GM23248 (cell line): ENCODE measurements around the gene NYAP1. TPM values are rescaled to one million over a fixed set of nuclear protein-coding genes. Genes with fewer than 3 reads are reported as not detected.
"Not testable (repeated sequence)": the region's sequence is repeated elsewhere in the genome, so short reads cannot be mapped to it uniquely, and the experiment has no call there.

Experiments used
- DNase-seq: peaks from one replicate; pipeline ENCODE4 v3.0.0-alpha.2; 2015
- H2AFZ ChIP-seq: fragments of 200-600 bp; sonication (generic); 2 replicates; pipeline ENCODE4 v1.6.1; 2016; ENCODE audit warnings: antibody characterized with exemption
- H3F3A ChIP-seq: fragments of 200-600 bp; sonication (generic); 2 replicates; pipeline ENCODE4 v1.6.1; 2016; ENCODE audit warnings: mild to moderate bottlenecking, antibody characterized with exemption, mixed run types; ENCODE audit not compliant: insufficient read depth
- H3K27ac ChIP-seq: fragments of 200-600 bp; sonication (generic); 2 replicates; pipeline ENCODE4 v1.5.1; 2016; ENCODE audit warnings: mild to moderate bottlenecking
- H3K27me3 ChIP-seq: fragments of 200-600 bp; sonication (generic); replicated peaks from 2 replicates; pipeline ENCODE4 v1.6.1; 2016; ENCODE audit warnings: mild to moderate bottlenecking; ENCODE audit not compliant: insufficient read depth
- H3K36me3 ChIP-seq: fragments of 200-600 bp; sonication (generic); 2 replicates; pipeline ENCODE4 v1.6.1; 2016; ENCODE audit warnings: low read depth, mild to moderate bottlenecking
- H3K4me1 ChIP-seq: fragments of 200-600 bp; sonication (generic); 2 replicates; pipeline ENCODE4 v1.6.1; 2016; ENCODE audit warnings: mild to moderate bottlenecking; ENCODE audit not compliant: insufficient read depth
- H3K4me2 ChIP-seq: fragments of 200-600 bp; sonication (generic); one replicate; pipeline ENCODE4 v1.6.1; 2016; ENCODE audit warnings: mild to moderate bottlenecking; ENCODE audit not compliant: unreplicated experiment
- H3K4me3 ChIP-seq: fragments of 200-600 bp; sonication (generic); 2 replicates; pipeline ENCODE4 v1.5.1; 2016; ENCODE audit warnings: mild to moderate bottlenecking
- H3K79me2 ChIP-seq: fragments of 200-600 bp; sonication (generic); 2 replicates; pipeline ENCODE4 v1.6.1; 2016; ENCODE audit warnings: mild to moderate bottlenecking; ENCODE audit not compliant: insufficient read depth
- H3K9ac ChIP-seq: fragments of 200-600 bp; sonication (generic); 2 replicates; pipeline ENCODE4 v1.6.1; 2016; ENCODE audit warnings: mild to moderate bottlenecking
- H3K9me2 ChIP-seq: fragments of 200-600 bp; sonication (generic); 2 replicates; pipeline ENCODE4 v1.6.1; 2016; ENCODE audit warnings: mixed run types, mild to moderate bottlenecking, moderate library complexity; ENCODE audit not compliant: insufficient read depth
- H3K9me3 ChIP-seq: fragments of 200-600 bp; sonication (generic); one replicate; pipeline ENCODE4 v1.6.1; 2017; ENCODE audit warnings: low read depth
- H4K20me1 ChIP-seq: fragments of 200-600 bp; sonication (generic); 2 replicates; pipeline ENCODE4 v1.6.0; 2016; ENCODE audit not compliant: insufficient read depth
- EZH2 ChIP-seq: fragments of 200-600 bp; sonication (generic); IDR thresholded peaks from 2 replicates; pipeline ENCODE4 v1.6.1; 2018; ENCODE audit warnings: antibody characterized with exemption, mild to moderate bottlenecking; ENCODE audit not compliant: insufficient read depth, poor library complexity, severe bottlenecking
- EZH2phosphoT487 ChIP-seq: fragments of 200-600 bp; sonication (generic); IDR thresholded peaks from 2 replicates; pipeline ENCODE4 v1.6.1; 2018; ENCODE audit warnings: antibody characterized with exemption, moderate library complexity, mild to moderate bottlenecking, low read depth; ENCODE audit not compliant: insufficient read depth
- WGBS, 2 experiments: methylation state at CpG; one replicate each; pipeline ENCODE4 v1.1.6; 2015 to 2017; ENCODE audit warnings: low lambda C conversion rate in 2 of 2, low coverage in 1 of 2; ENCODE audit errors: missing lambda C conversion rate in 2 of 2; 5-methylcytosine and 5-hydroxymethylcytosine counted together
- in situ Hi-C: fragments of 300-500 bp; cut with MboI; formaldehyde crosslinking; loops from 2 replicates; pipeline ENCODE4 v1.15.0; 2020
- polyA plus RNA-seq: library from polyadenylated mRNA; unstranded; fragments of >200 nt; fragmentation: Nextera tagmentation; extraction: Ambion mirVana; gene quantifications from 2 replicates; pipeline ENCODE4 v1.2.1, GENCODE V29; 2016
- total RNA-seq: library from RNA; depleted of rRNA; stranded (reverse); fragments of >200 nt; shearing (Covaris generic); gene quantifications from 2 replicates; pipeline ENCODE4 v1.2.3, GENCODE V29; 2014

NYAP1 gene
- total and polyA plus RNA-seq, 2 experiments from 2014 or later = not detected

DNA sequence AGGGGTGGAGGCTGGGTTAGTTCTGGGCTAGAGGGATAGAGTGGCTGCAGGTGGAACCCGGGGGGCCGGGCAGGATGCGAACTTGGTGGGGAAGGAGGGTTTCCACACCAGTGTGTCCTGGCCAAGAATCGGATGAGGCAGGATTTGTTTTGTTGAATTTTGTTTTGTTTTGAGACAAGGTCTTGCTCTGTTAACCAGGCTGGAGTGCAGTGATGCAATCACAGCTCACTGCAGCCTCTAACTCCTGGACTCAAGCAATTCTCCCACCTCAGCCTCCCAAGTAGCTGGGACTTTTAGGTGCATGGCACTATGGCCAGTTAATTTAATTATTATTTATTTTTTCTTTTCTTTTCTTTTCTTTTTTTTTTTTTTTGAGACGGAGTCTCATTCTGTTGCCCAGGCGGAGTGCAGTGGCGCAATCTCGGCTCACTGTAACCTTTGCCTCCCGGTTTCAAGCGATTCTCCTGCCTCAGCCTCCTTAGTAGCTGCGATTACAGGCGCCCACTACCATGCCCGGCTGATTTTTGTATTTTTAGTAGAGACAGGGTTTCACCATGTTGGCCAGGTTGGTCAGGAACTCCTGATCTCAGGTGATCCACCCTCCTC is 34.4 kb upstream of the NYAP1 start:
- H4K20me1 ChIP-seq = no peaks in the 10 kb centered on the region
- no peak for TF ChIP-seq EZH2phosphoT487
- no peak for TF ChIP-seq EZH2
- no peaks in the 10 kb centered on the region for H3K79me2 ChIP-seq
- in situ Hi-C loops = no loop called here
- no peak overlapping the region for H3K4me2 ChIP-seq
- H3K27me3 ChIP-seq = no peaks in the 10 kb centered on the region
- WGBS, 2 experiments = 80 to 85% methylated on average over 13 of the region's 13 CpGs
- no peak for DNase-seq
- H3K27ac ChIP-seq = no peak overlapping the region
- peaks cover 5% of the 10 kb centered on the region; the same call in 1 of the 2 replicates for H3F3A ChIP-seq
- no peaks in the 10 kb centered on the region for H3K36me3 ChIP-seq
- no peaks in the 10 kb centered on the region for H3K9me2 ChIP-seq
- no peaks in the 10 kb centered on the region for H3K9me3 ChIP-seq
- no peak overlapping the region for H3K4me3 ChIP-seq
- no peak overlapping the region for H2AFZ ChIP-seq
- H3K4me1 ChIP-seq = peaks cover 16% of the 10 kb centered on the region
- no peak overlapping the region for H3K9ac ChIP-seq

DNA sequence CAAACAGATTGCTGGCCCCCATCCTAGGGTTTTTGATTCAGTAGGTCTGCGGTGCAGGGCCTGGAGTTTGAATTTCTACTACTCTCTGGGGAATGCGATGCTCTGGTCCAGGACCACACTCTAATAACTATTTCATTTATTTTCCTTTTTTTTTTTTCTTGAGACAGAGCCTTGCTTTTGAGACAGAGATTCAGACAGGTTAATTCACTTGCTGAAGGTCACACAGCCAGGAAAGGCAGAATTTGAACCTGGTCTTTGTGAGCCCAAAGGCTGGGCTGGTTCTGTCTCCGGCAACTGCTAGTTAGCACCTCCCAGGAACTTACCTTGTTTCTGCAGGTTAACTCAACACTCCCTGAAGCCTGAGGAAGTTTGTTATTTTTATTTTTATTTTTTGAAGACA is 31.2 kb upstream of the NYAP1 start:
- in situ Hi-C loops = loop anchor here (25.0 kb wide), 1 partner anchor 410 kb away; the partner anchor contains the start of genes SLC12A9 and TRIP6

DNA sequence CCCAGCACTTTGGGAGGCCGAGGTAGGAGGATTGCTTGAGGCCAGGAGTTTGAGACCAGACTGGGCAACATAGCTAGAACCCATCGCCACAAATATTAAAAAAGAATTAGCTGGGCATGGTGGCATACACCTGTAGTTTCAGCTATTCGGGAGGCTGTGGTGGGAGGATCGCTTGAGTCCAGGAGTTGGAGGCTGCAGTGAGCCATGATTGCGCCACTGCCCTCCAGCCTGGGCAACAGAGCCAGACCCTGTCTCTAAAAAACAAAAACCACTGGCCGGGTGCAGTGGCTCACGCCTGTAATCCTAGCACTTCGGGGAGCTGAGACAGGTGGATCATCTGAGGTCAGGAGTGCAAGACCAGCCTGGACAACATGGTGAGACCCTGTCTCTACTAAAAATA is 29.9 kb upstream of the NYAP1 start:
- not testable (repeated sequence) for H3K4me1 ChIP-seq, H3K27ac ChIP-seq, H3K4me3 ChIP-seq, DNase-seq, H2AFZ ChIP-seq, H3K9ac ChIP-seq, H3K36me3 ChIP-seq, H4K20me1 ChIP-seq, H3F3A ChIP-seq, H3K27me3 ChIP-seq, H3K4me2 ChIP-seq, H3K9me3 ChIP-seq, H3K9me2 ChIP-seq, H3K79me2 ChIP-seq
- WGBS, 2 experiments = 86 to 90% methylated on average over 8 of the region's 8 CpGs
- in situ Hi-C loops = loop anchor here (25.0 kb wide), 1 partner anchor 408 kb away; the partner anchor contains the start of genes SLC12A9 and TRIP6

More for the DNA sequence above, 31.2 kb upstream of the NYAP1 start:
- Histone ChIP-seq H3K36me3 (no peaks in the 10 kb centered on the region), H3K4me2 (no peak overlapping the region), H3K4me1 (no peaks in the 10 kb centered on the region), H2AFZ (no peak overlapping the region), H4K20me1 (no peaks in the 10 kb centered on the region), H3K4me3 (no peak overlapping the region), H3K79me2 (no peaks in the 10 kb centered on the region), H3K9me2 (no peaks in the 10 kb centered on the region), H3K27ac (no peak overlapping the region), H3K9me3 (no peaks in the 10 kb centered on the region), H3K27me3 (no peaks in the 10 kb centered on the region), H3K9ac (no peak overlapping the region), H3F3A (no peaks in the 10 kb centered on the region)
- DNase-seq = no peak
- WGBS, 2 experiments = 66 to 70% methylated on average over 3 of the region's 3 CpGs
- no peak for TF ChIP-seq EZH2phosphoT487
- no peak for TF ChIP-seq EZH2

DNA sequence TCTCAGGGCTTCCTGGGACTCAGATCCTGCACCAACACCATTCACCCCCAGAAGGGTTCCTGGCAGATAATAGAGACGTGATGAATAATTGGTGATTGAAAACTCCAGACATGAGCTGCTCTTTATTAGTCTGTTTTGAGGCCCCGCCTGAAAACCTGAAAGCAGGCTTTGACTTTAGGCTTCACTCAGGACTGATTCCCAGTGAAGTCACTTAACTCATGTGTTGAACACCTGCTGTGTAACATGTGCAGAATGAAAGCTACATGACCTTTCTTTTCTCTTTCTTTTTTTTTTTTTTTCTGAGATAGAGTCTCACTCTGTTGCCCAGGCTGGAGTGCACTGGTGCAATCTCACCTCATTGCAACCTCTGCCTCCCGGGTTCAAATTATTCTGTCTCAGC is 28.5 kb upstream of the NYAP1 start:
- no peaks in the 10 kb centered on the region for H4K20me1 ChIP-seq
- H3F3A ChIP-seq = no peaks in the 10 kb centered on the region
- no peak for TF ChIP-seq EZH2
- TF ChIP-seq EZH2phosphoT487 = no peak
- no peak for DNase-seq
- H3K4me2 ChIP-seq = no peak overlapping the region
- no peak overlapping the region for H3K9ac ChIP-seq
- 50 to 55% methylated on average over 3 of the region's 3 CpGs for WGBS, 2 experiments
- H3K9me2 ChIP-seq = no peaks in the 10 kb centered on the region
- no peaks in the 10 kb centered on the region for H3K36me3 ChIP-seq
- no peak overlapping the region for H3K27ac ChIP-seq
- H3K9me3 ChIP-seq = no peaks in the 10 kb centered on the region
- H3K4me3 ChIP-seq = no peak overlapping the region
- H3K27me3 ChIP-seq = no peaks in the 10 kb centered on the region
- in situ Hi-C loops = loop anchor here (25.0 kb wide), 1 partner anchor 407 kb away; the partner anchor contains the start of genes SLC12A9 and TRIP6
- no peaks in the 10 kb centered on the region for H3K79me2 ChIP-seq
- H2AFZ ChIP-seq = no peak overlapping the region
- H3K4me1 ChIP-seq = no peaks in the 10 kb centered on the region

DNA sequence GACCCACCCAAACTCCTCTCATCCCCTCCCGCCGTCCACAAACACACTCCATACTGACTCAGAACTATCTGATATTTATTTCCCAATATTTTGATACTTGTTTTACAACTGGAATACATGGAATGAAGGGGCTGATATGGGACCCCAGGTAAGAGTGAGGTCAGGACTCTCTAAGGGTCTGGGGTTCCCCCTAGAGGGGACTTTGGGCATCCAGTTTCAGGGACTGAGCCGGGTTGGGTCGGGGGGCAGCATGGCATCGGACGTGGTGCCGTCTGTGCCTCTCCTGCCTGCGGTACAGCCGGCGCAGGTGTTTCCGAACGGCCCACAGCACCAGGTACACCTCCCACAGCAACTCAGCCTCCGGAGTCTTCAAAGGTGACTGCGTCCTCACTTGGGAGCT is 27.2 kb upstream of the NYAP1 start:
- H3K4me1 ChIP-seq = no peaks in the 10 kb centered on the region
- no peaks in the 10 kb centered on the region for H3F3A ChIP-seq
- no peaks in the 10 kb centered on the region for H3K27me3 ChIP-seq
- H3K4me2 ChIP-seq = no peak overlapping the region
- H2AFZ ChIP-seq = no peak overlapping the region
- no peaks in the 10 kb centered on the region for H3K36me3 ChIP-seq
- no peak overlapping the region for H3K4me3 ChIP-seq
- H3K9me2 ChIP-seq = no peaks in the 10 kb centered on the region
- no peaks in the 10 kb centered on the region for H3K79me2 ChIP-seq
- TF ChIP-seq EZH2 (no peak), EZH2phosphoT487 (no peak)
- no peak for DNase-seq
- no peak overlapping the region for H3K27ac ChIP-seq
- no peak overlapping the region for H3K9ac ChIP-seq
- in situ Hi-C loops = loop anchor here (25.0 kb wide), 1 partner anchor 406 kb away; the partner anchor contains the start of genes SLC12A9 and TRIP6
- H4K20me1 ChIP-seq = no peaks in the 10 kb centered on the region
- H3K9me3 ChIP-seq = no peaks in the 10 kb centered on the region
- 87 to 92% methylated on average over 14 of the region's 14 CpGs for WGBS, 2 experiments
